Keratinocyte (primary cell): ENCODE measurements around the gene HELZ. TPM values are rescaled to one million over a fixed set of nuclear protein-coding genes. Genes with fewer than 3 reads are reported as not detected.

Source experiments
- DNase-seq: peaks from one replicate; pipeline ENCODE4 v3.0.0-alpha.2; 2011; ENCODE audit warnings: low read depth, missing footprints, low spot score
- FAIRE-seq: peaks from 2 replicates; lab custom pipeline; 2011; peaks lifted over from hg19 to GRCh38; lab: Jason Lieb, UNC
- H2AFZ ChIP-seq: 2 replicates; pipeline ENCODE4 v1.6.0; 2012; ENCODE audit warnings: low read length, control low read depth, inconsistent platforms; ENCODE audit not compliant: control insufficient read depth
- H3K27ac ChIP-seq: 2 replicates; pipeline ENCODE4 v1.5.1; 2011; ENCODE audit warnings: low read length; ENCODE audit not compliant: control insufficient read depth, insufficient read depth
- H3K27me3 ChIP-seq: 3 replicates; pipeline ENCODE4 v1.6.0; 2011; ENCODE audit warnings: low read length; ENCODE audit not compliant: control insufficient read depth, insufficient read depth; ENCODE audit errors: extremely low read depth
- H3K36me3 ChIP-seq, 2 experiments: 2 replicates in 1 of 2; 3 replicates in 1 of 2; pipeline ENCODE4 v1.5.1; 2011; ENCODE audit warnings: low read length in 2 of 2, mild to moderate bottlenecking in 1 of 2; ENCODE audit not compliant: control insufficient read depth in 2 of 2, insufficient read depth in 2 of 2; ENCODE audit errors: extremely low read depth in 1 of 2
- H3K4me1 ChIP-seq: 3 replicates; pipeline ENCODE4 v1.5.1; 2011; ENCODE audit warnings: low read length; ENCODE audit not compliant: control insufficient read depth, insufficient read depth; ENCODE audit errors: extremely low read depth
- H3K4me2 ChIP-seq: 3 replicates; pipeline ENCODE4 v1.6.0; 2011; ENCODE audit warnings: low read depth, low read length; ENCODE audit not compliant: control insufficient read depth, insufficient read depth; ENCODE audit errors: extremely low read depth
- H3K4me3 ChIP-seq, 3 experiments: fragments of 200-600 bp in 1 of 3; sonication (generic) in 1 of 3; 2 replicates in 2 of 3; 3 replicates in 1 of 3; pipeline ENCODE4 v1.5.1; 2011 to 2016; ENCODE audit warnings: low read length in 3 of 3, mild to moderate bottlenecking in 3 of 3, control low read depth in 2 of 3, inconsistent platforms in 1 of 3, low read depth in 1 of 3, mixed read lengths in 1 of 3, mixed run types in 1 of 3, moderate library complexity in 1 of 3; ENCODE audit not compliant: control insufficient read depth in 2 of 3, insufficient read depth in 2 of 3; ENCODE audit errors: extremely low read depth in 1 of 3
- H3K79me2 ChIP-seq: 2 replicates; pipeline ENCODE4 v1.6.0; 2012; ENCODE audit warnings: low read length; ENCODE audit not compliant: control insufficient read depth, insufficient read depth
- H3K9ac ChIP-seq: 3 replicates; pipeline ENCODE4 v1.6.0; 2011; ENCODE audit warnings: low read length; ENCODE audit not compliant: control insufficient read depth, insufficient read depth; ENCODE audit errors: extremely low read depth
- H3K9me1 ChIP-seq: 3 replicates; pipeline ENCODE4 v1.6.0; 2011; ENCODE audit warnings: low read length; ENCODE audit not compliant: control insufficient read depth, insufficient read depth; ENCODE audit errors: extremely low read depth
- H3K9me3 ChIP-seq: 2 replicates; pipeline ENCODE4 v1.5.1; 2012; ENCODE audit warnings: low read depth, low read length; ENCODE audit not compliant: control insufficient read depth
- H4K20me1 ChIP-seq: 3 replicates; pipeline ENCODE4 v1.6.0; 2011; ENCODE audit warnings: low read length; ENCODE audit not compliant: control insufficient read depth, insufficient read depth; ENCODE audit errors: extremely low read depth
- CTCF ChIP-seq, 3 experiments: IDR thresholded peaks in 1 of 3; conservative IDR thresholded peaks in 1 of 3; optimal IDR thresholded peaks in 1 of 3; 2 replicates in 2 of 3; 3 replicates in 1 of 3; pipeline versions ENCODE3 to v1.5.1; 2011; ENCODE audit warnings: low read length in 3 of 3, mild to moderate bottlenecking in 3 of 3, moderate library complexity in 2 of 3, control low read depth in 1 of 3, inconsistent platforms in 1 of 3; ENCODE audit not compliant: insufficient read depth in 2 of 3; ENCODE audit errors: extremely low read depth in 1 of 3
- EZH2 ChIP-seq: IDR thresholded peaks from one replicate; pipeline ENCODE4 v1.6.1; 2012; ENCODE audit warnings: inconsistent platforms, mild to moderate bottlenecking, low read length, moderate library complexity
- dilution Hi-C: fragments of 300-500 bp; cut with MboI; formaldehyde crosslinking; loops from one replicate; pipeline ENCODE4 v1.7.0; 2020; ENCODE audit warnings: low sequenced_read_pairs; ENCODE audit not compliant: extremely low pct_ligation_motif_present
- polyA plus RNA-seq, 5 experiments: library from polyadenylated mRNA; depleted of rRNA in 3 of 5; stranded (reverse) in 3 of 5; stranded (forward) in 1 of 5; unstranded in 1 of 5; fragments of >200 nt; gene quantifications; 1 replicate in 1 of 5; 2 replicates in 3 of 5; 3 replicates in 1 of 5; pipeline versions ENCODE4 v1.2.1 to v1.2.3, GENCODE V29; 2011 to 2012; ENCODE audit warnings: missing spikeins in 2 of 5, low read depth in 1 of 5, low replicate concordance in 1 of 5

The HELZ gene
- polyA plus RNA-seq, 1 donor (not counting 4 experiments of a cell fraction or from before 2014, with no cell fraction given): 18.2 TPM

- dilution Hi-C loops: no loop called here
- H3K9me3 ChIP-seq: no peaks in the 10 kb centered on the region
- H3K9ac ChIP-seq: no peak overlapping the region
- no peak for DNase-seq
- H4K20me1 ChIP-seq: no peaks in the 10 kb centered on the region
- H3K9me1 ChIP-seq: no peaks in the 10 kb centered on the region
- no peaks in the 10 kb centered on the region for H3K27me3 ChIP-seq
- no peak for FAIRE-seq
- no peaks in the 10 kb centered on the region for H3K36me3 ChIP-seq
- H3K27ac ChIP-seq: no peak overlapping the region
- no peaks in the 10 kb centered on the region for H3K79me2 ChIP-seq
- H3K4me3 ChIP-seq: no peak overlapping the region
- H3K4me1 ChIP-seq: no peaks in the 10 kb centered on the region
- no peak for TF ChIP-seq EZH2
- no peak for TF ChIP-seq CTCF (optimal IDR thresholded peaks at IDR 0.05 in 1 of 3, IDR thresholded peaks at IDR 0.05 in 1 of 3, conservative IDR thresholded peaks at IDR 0.05 in 1 of 3; ENCODE audit: extremely low read depth in 1 of 3, insufficient read depth in 2 of 3, low read length in 3 of 3)
- H2AFZ ChIP-seq: no peak overlapping the region
- H3K4me2 ChIP-seq: no peak overlapping the region
These were observed 181.9 kb downstream of the HELZ start for GRCh38 chr17:67063141-67063540.

- TF ChIP-seq EZH2: no peak
- Histone ChIP-seq H3K27ac (no peak overlapping the region), H3K4me3 (no peak overlapping the region), H3K79me2 (no peaks in the 10 kb centered on the region), H3K9ac (no peak overlapping the region), H3K4me1 (no peaks in the 10 kb centered on the region), H4K20me1 (no peaks in the 10 kb centered on the region), H3K9me1 (no peaks in the 10 kb centered on the region), H3K4me2 (no peak overlapping the region), H3K9me3 (no peaks in the 10 kb centered on the region), H3K36me3 (no peaks in the 10 kb centered on the region), H2AFZ (no peak overlapping the region), H3K27me3 (no peaks in the 10 kb centered on the region)
- DNase-seq (no peak), FAIRE-seq (no peak)
- dilution Hi-C loops: no loop called here
These were observed 185.6 kb downstream of the HELZ start for GRCh38 chr17:67059372-67059771.

GRCh38 chr17:67058036-67058435 is 187.0 kb downstream of the HELZ start:
- DNase-seq: no peak

More at GRCh38 chr17:67058036-67058435, 187.0 kb downstream of the HELZ start:
- Histone ChIP-seq H4K20me1 (no peaks in the 10 kb centered on the region), H3K36me3 (no peaks in the 10 kb centered on the region), H3K4me3 (no peak overlapping the region), H3K79me2 (no peaks in the 10 kb centered on the region), H3K4me2 (no peak overlapping the region), H3K9me1 (no peaks in the 10 kb centered on the region), H3K9ac (no peak overlapping the region), H3K27ac (no peak overlapping the region), H3K9me3 (no peaks in the 10 kb centered on the region), H3K27me3 (no peaks in the 10 kb centered on the region), H3K4me1 (no peaks in the 10 kb centered on the region), H2AFZ (no peak overlapping the region)
- TF ChIP-seq CTCF (optimal IDR thresholded peaks at IDR 0.05 in 1 of 3, IDR thresholded peaks at IDR 0.05 in 1 of 3, conservative IDR thresholded peaks at IDR 0.05 in 1 of 3; ENCODE audit: extremely low read depth in 1 of 3, insufficient read depth in 2 of 3, low read length in 3 of 3): no peak
- TF ChIP-seq EZH2: no peak
- no peak for FAIRE-seq
- dilution Hi-C loops: no loop called here
